GM21526 (cell line): ENCODE data around the gene BGN.

ENCODE experiments used
- ATAC-seq: cut with Tn5 transposase; IDR thresholded peaks from one replicate; pipeline ENCODE4 v1.9.1; 2021; ENCODE audit warnings: moderate library complexity; ENCODE audit not compliant: unreplicated experiment, low FRiP score

The BGN gene

DNA sequence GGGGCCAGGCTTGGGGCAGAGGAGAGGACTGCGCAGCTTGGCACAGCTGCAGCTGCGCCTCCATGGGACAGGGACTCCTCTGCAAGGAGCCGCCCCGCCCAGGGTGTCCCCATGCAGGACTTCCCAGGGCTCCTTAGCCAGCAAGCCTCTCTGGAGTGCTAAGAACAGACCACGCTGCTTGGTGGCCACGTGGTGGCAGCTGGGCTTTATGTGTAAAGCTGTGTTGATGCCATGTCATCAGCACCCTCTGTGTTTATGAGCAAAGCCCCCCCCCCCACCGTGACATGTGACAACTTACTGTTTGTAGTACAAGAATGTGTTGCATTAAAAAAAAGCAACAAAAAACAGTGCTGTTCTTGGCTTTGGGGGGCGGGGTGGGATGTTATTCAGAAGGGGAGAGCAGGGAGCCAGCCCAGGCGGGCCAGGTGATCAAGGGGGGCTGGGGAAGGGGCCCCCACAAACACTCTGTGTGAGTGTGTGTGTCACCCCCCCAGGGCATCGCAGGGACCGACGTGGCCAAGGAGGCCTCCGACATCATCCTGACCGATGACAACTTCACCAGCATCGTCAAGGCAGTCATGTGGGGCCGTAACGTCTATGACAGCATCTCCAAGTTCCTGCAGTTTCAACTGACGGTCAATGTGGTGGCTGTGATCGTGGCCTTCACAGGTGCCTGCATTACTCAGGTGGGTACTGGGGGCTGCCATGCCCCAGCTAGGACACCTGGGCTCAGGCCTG lies 63.0 kb downstream of the BGN start:
- no peak for ATAC-seq
